Neural cell (in vitro differentiated cells): ENCODE results near the gene BLOC1S1. TPM values are rescaled to one million over a fixed set of nuclear protein-coding genes. Genes with fewer than 3 reads are reported as not detected.

Source experiments
- H2AFZ ChIP-seq: fragments of 200-600, 300-800 bp; sonication (generic), shearing (Covaris generic); 2 replicates; pipeline ENCODE4 v1.6.0; 2014; ENCODE audit warnings: low read depth, mild to moderate bottlenecking, antibody characterized with exemption, low read length, moderate library complexity
- H3F3A ChIP-seq: fragments of 200-600 bp; shearing (Covaris generic); 2 replicates; pipeline ENCODE4 v1.6.1; 2016; ENCODE audit warnings: mild to moderate bottlenecking, moderate library complexity, mixed read lengths, antibody characterized with exemption, low read length; ENCODE audit not compliant: insufficient read depth, poor library complexity, severe bottlenecking
- H3K27ac ChIP-seq: fragments of 200-600, 300-800 bp; sonication (generic), shearing (Covaris generic); 2 replicates; pipeline ENCODE4 v1.5.1; 2014; ENCODE audit warnings: mild to moderate bottlenecking, low read length, moderate library complexity
- H3K27me3 ChIP-seq: fragments of 300-800, 200-600 bp; sonication (generic), shearing (Covaris generic); 2 replicates; pipeline ENCODE4 v1.6.0; 2014; ENCODE audit warnings: mild to moderate bottlenecking, low read depth, low read length, moderate library complexity; ENCODE audit not compliant: insufficient read depth
- H3K36me3 ChIP-seq: fragments of 300-800, 200-600 bp; sonication (generic), shearing (Covaris generic); 2 replicates; pipeline ENCODE4 v1.5.1; 2014; ENCODE audit warnings: mild to moderate bottlenecking, antibody characterized with exemption, low read length, moderate library complexity; ENCODE audit not compliant: insufficient read depth
- H3K4me2 ChIP-seq: fragments of 300-800, 200-600 bp; sonication (generic), shearing (Covaris generic); 2 replicates; pipeline ENCODE4 v1.6.0; 2014; ENCODE audit warnings: mild to moderate bottlenecking, low read length
- H3K4me3 ChIP-seq: fragments of 300-800, 200-600 bp; sonication (generic), shearing (Covaris generic); 2 replicates; pipeline ENCODE4 v1.5.1; 2014; ENCODE audit warnings: mild to moderate bottlenecking, low read length, moderate library complexity
- H3K79me2 ChIP-seq: fragments of 200-600 bp; shearing (Covaris generic); replicated peaks from 2 replicates; pipeline ENCODE4 v1.6.0; 2014; ENCODE audit warnings: mild to moderate bottlenecking, low read length, moderate library complexity; ENCODE audit not compliant: insufficient read depth
- H3K9ac ChIP-seq: fragments of 300-800, 200-600 bp; sonication (generic), shearing (Covaris generic); 2 replicates; pipeline ENCODE4 v1.6.1; 2016; ENCODE audit warnings: mild to moderate bottlenecking, low read length, mixed read lengths
- H3K9me2 ChIP-seq: fragments of 200-600 bp; shearing (Covaris generic); 2 replicates; pipeline ENCODE4 v1.6.1; 2016; ENCODE audit warnings: mild to moderate bottlenecking, low read length, mixed read lengths; ENCODE audit not compliant: insufficient read depth
- H3K9me3 ChIP-seq: fragments of 200-600, 300-800 bp; sonication (generic), shearing (Covaris generic); 2 replicates; pipeline ENCODE4 v1.6.1; 2016; ENCODE audit warnings: mild to moderate bottlenecking, mixed run types, low read length, moderate library complexity, mixed read lengths
- H4K20me1 ChIP-seq: fragments of 200-600 bp; shearing (Covaris generic); 2 replicates; pipeline ENCODE4 v1.6.1; 2016; ENCODE audit warnings: mild to moderate bottlenecking, mixed run types; ENCODE audit not compliant: insufficient read depth
- CTCF ChIP-seq: fragments of 450-650 bp; IDR thresholded peaks from 2 replicates; pipeline ENCODE4 v1.5.1; 2014; ENCODE audit warnings: antibody characterized with exemption, mild to moderate bottlenecking, moderate library complexity; ENCODE audit not compliant: poor library complexity, severe bottlenecking
- EP300 ChIP-seq: fragments of 450-650 bp; conservative IDR thresholded peaks from 2 replicates; pipeline ENCODE4 v1.6.1; 2014; ENCODE audit warnings: antibody characterized with exemption, mild to moderate bottlenecking, moderate library complexity; ENCODE audit not compliant: poor library complexity, severe bottlenecking
- EZH2 ChIP-seq: fragments of 200-600, 300-800 bp; shearing (Covaris generic), sonication (generic); IDR thresholded peaks from 2 replicates; pipeline ENCODE4 v1.6.1; 2014; ENCODE audit warnings: antibody characterized with exemption, low read length, borderline replicate concordance, mild to moderate bottlenecking; ENCODE audit not compliant: insufficient read depth, poor library complexity, severe bottlenecking
- MXI1 ChIP-seq: fragments of 450-650 bp; conservative IDR thresholded peaks from 2 replicates; pipeline ENCODE4 v1.6.1; 2014; ENCODE audit warnings: antibody characterized with exemption, mild to moderate bottlenecking; ENCODE audit not compliant: poor library complexity, severe bottlenecking
- POLR2AphosphoS5 ChIP-seq: IDR thresholded peaks from 2 replicates; pipeline ENCODE4 v1.6.1; 2012
- RAD21 ChIP-seq: fragments of 450-650 bp; conservative IDR thresholded peaks from 2 replicates; pipeline ENCODE4 v1.6.1; 2014; ENCODE audit warnings: antibody characterized with exemption, mild to moderate bottlenecking, moderate library complexity
- REST ChIP-seq: IDR thresholded peaks from 2 replicates; pipeline ENCODE4 v1.6.1; 2012; ENCODE audit warnings: borderline replicate concordance
- SMC3 ChIP-seq: fragments of 450-650 bp; conservative IDR thresholded peaks from 2 replicates; pipeline ENCODE4 v1.6.1; 2014; ENCODE audit warnings: antibody characterized with exemption, mild to moderate bottlenecking, moderate library complexity; ENCODE audit not compliant: poor library complexity
- TAF1 ChIP-seq: IDR thresholded peaks from 2 replicates; pipeline ENCODE4 v1.6.1; 2012; ENCODE audit warnings: low read depth
- polyA plus RNA-seq: library from polyadenylated mRNA; depleted of rRNA; stranded (reverse); fragments of >200 nt; gene quantifications from 2 replicates; pipeline ENCODE4 v1.2.3, GENCODE V29; 2014

BLOC1S1 gene
- polyA plus RNA-seq, 1 donor from 2014 or later: 217 TPM

GRCh38 chr12:55718624-55719275, 2.9 kb downstream of the BLOC1S1 start:
- Histone ChIP-seq H3K9me2 (no peaks in the 10 kb centered on the region), H3K36me3 (no peaks in the 10 kb centered on the region), H3K9me3 (no peaks in the 10 kb centered on the region), H3F3A (no peaks in the 10 kb centered on the region), H3K4me2 (no peak overlapping the region), H3K27me3 (no peaks in the 10 kb centered on the region), H3K9ac (no peak overlapping the region), H4K20me1 (no peaks in the 10 kb centered on the region), H3K79me2 (peaks cover 7% of the 10 kb centered on the region), H2AFZ (no peak overlapping the region), H3K27ac (no peak overlapping the region), H3K4me3 (no peak overlapping the region)
- no peak for TF ChIP-seq REST
- TF ChIP-seq MXI1: no peak
- no peak for TF ChIP-seq TAF1
- TF ChIP-seq POLR2AphosphoS5: no peak
- TF ChIP-seq EZH2: no peak
- TF ChIP-seq CTCF: no peak
- no peak for TF ChIP-seq RAD21
- TF ChIP-seq EP300: no peak
- no peak for TF ChIP-seq SMC3

GRCh38 chr12:55719371-55719770, 3.5 kb downstream of the BLOC1S1 start:
- no peak overlapping the region for H3K27ac ChIP-seq
- H3K79me2 ChIP-seq: peaks cover 7% of the 10 kb centered on the region
- no peaks in the 10 kb centered on the region for H3K27me3 ChIP-seq
- H3K9me3 ChIP-seq: no peaks in the 10 kb centered on the region
- TF ChIP-seq TAF1 (no peak), POLR2AphosphoS5 (no peak), SMC3 (no peak), CTCF (no peak), EP300 (no peak), RAD21 (no peak), EZH2 (no peak)
- no peaks in the 10 kb centered on the region for H3F3A ChIP-seq
- no peaks in the 10 kb centered on the region for H3K9me2 ChIP-seq
- no peaks in the 10 kb centered on the region for H4K20me1 ChIP-seq
- H3K4me3 ChIP-seq: no peak overlapping the region
- H2AFZ ChIP-seq: no peak overlapping the region
- H3K4me2 ChIP-seq: no peak overlapping the region
- H3K36me3 ChIP-seq: no peaks in the 10 kb centered on the region
- no peak overlapping the region for H3K9ac ChIP-seq
